CD4-positive, alpha-beta memory T cell (primary cell): Measurements from ENCODE around the gene NRXN3. TPM values are rescaled to one million over a fixed set of nuclear protein-coding genes. Genes with fewer than 3 reads are reported as not detected.

ENCODE experiments used
- CTCF ChIA-PET: fragments of 350-600 bp; sonication (Branson Sonifier 250); formaldehyde crosslinking; loops from one replicate; lab custom pipeline; 2021; ENCODE audit warnings: inconsistent platforms; ENCODE audit not compliant: partially characterized antibody; lab: Charles Lee
- POLR2A ChIA-PET: fragments of 350-600 bp; sonication (Branson Sonifier 250); formaldehyde crosslinking; loops from one replicate; lab custom pipeline; 2021; ENCODE audit not compliant: partially characterized antibody; lab: Charles Lee
- DNase-seq, 5 donors: peaks; one replicate each; pipeline versions ENCODE4 v3.0.0 to v3.0.0-alpha.2; 2020 to 2022; ENCODE audit warnings: mixed read lengths in 1 of 5
- H3K27ac ChIP-seq: one replicate; pipeline ENCODE4 v1.7.0; 2013; ENCODE audit warnings: low read depth, low read length
- H3K27me3 ChIP-seq: 2 replicates; pipeline ENCODE4 v1.7.0; 2013; ENCODE audit warnings: mild to moderate bottlenecking, low read length, moderate library complexity; ENCODE audit not compliant: insufficient read depth
- H3K36me3 ChIP-seq: 2 replicates; pipeline ENCODE4 v1.7.0; 2013; ENCODE audit warnings: mild to moderate bottlenecking, low read length, moderate library complexity; ENCODE audit not compliant: insufficient read depth
- H3K4me1 ChIP-seq: 2 replicates; pipeline ENCODE4 v1.7.0; 2013; ENCODE audit warnings: mild to moderate bottlenecking, low read length, moderate library complexity; ENCODE audit not compliant: insufficient read depth
- H3K4me3 ChIP-seq, 2 donors: one replicate each; pipeline ENCODE4 v1.7.0; 2013; ENCODE audit warnings: low read length in 2 of 2, mild to moderate bottlenecking in 1 of 2
- H3K9me3 ChIP-seq, 2 donors: one replicate each; pipeline ENCODE4 v1.7.0; 2013; ENCODE audit warnings: low read length in 2 of 2, control low read depth in 1 of 2; ENCODE audit not compliant: control insufficient read depth in 1 of 2
- H3K27ac Mint-ChIP-seq, 7 donors: one replicate each; pipeline ENCODE4 v1.8.0; 2020 to 2021; ENCODE audit warnings: mixed read lengths in 7 of 7, mild to moderate bottlenecking in 6 of 7, inconsistent platforms in 3 of 7, moderate library complexity in 3 of 7
- H3K27me3 Mint-ChIP-seq, 2 donors: one replicate each; pipeline ENCODE4 v1.8.0; 2020 to 2021; ENCODE audit warnings: mixed read lengths in 2 of 2
- H3K36me3 Mint-ChIP-seq, 2 donors: one replicate each; pipeline ENCODE4 v1.8.0; 2020 to 2021; ENCODE audit warnings: mixed read lengths in 2 of 2, inconsistent platforms in 1 of 2, mild to moderate bottlenecking in 1 of 2
- H3K4me1 Mint-ChIP-seq, 4 donors: one replicate each; pipeline ENCODE4 v1.8.0; 2020 to 2021; ENCODE audit warnings: mixed read lengths in 4 of 4, mild to moderate bottlenecking in 1 of 4
- H3K4me3 Mint-ChIP-seq, 8 donors: one replicate each; pipeline ENCODE4 v1.8.0; 2020 to 2021; ENCODE audit warnings: mixed read lengths in 8 of 8, mild to moderate bottlenecking in 7 of 8, moderate library complexity in 6 of 8, inconsistent platforms in 3 of 8
- H3K9me3 Mint-ChIP-seq, 8 donors: one replicate each; pipeline ENCODE4 v1.8.0; 2020 to 2021; ENCODE audit warnings: mixed read lengths in 8 of 8, mild to moderate bottlenecking in 5 of 8, inconsistent platforms in 3 of 8, moderate library complexity in 1 of 8
- intact Hi-C: fragments of 100-400 bp; cut with micrococcal nuclease; formaldehyde crosslinking; loops from one replicate; pipeline ENCODE4 v1.15.1; 2023
- polyA plus RNA-seq, 2 donors: library from polyadenylated mRNA; unstranded; fragments of 300-500 nt; fragmentation: Illumina TruSeq; gene quantifications; one replicate each; pipeline ENCODE4 v1.2.3, GENCODE V29; 2021
- total RNA-seq, 2 experiments: library from RNA; stranded (reverse); gene quantifications; one replicate each; pipeline ENCODE4 v1.2.3, GENCODE V29; 2021

The NRXN3 gene
- total and polyA plus RNA-seq, 4 experiments from 2014 or later = not detected

GRCh38 chr14:79658769-79659168 lies 1488.6 kb downstream of the NRXN3 start:
- H3K27ac Mint-ChIP-seq = no peak overlapping the region
- intact Hi-C loops = no loop called here
- CTCF ChIA-PET = no interaction called here
- H3K36me3 ChIP-seq = no peaks in the 10 kb centered on the region
- H3K9me3 Mint-ChIP-seq = peaks cover 0 to 7% (median 3%) of the 10 kb centered on the region in 8 donors
- no peak for DNase-seq
- H3K4me3 Mint-ChIP-seq = no peak overlapping the region
- no peaks in the 10 kb centered on the region for H3K36me3 Mint-ChIP-seq
- H3K4me1 Mint-ChIP-seq = no peaks in the 10 kb centered on the region
- H3K27me3 ChIP-seq = no peaks in the 10 kb centered on the region
- POLR2A ChIA-PET = no interaction called here
- H3K9me3 ChIP-seq = no peaks in the 10 kb centered on the region
- H3K4me3 ChIP-seq = no peak overlapping the region
- no peaks in the 10 kb centered on the region for H3K27me3 Mint-ChIP-seq
- H3K27ac ChIP-seq = no peak overlapping the region
- H3K4me1 ChIP-seq = no peaks in the 10 kb centered on the region

DNA sequence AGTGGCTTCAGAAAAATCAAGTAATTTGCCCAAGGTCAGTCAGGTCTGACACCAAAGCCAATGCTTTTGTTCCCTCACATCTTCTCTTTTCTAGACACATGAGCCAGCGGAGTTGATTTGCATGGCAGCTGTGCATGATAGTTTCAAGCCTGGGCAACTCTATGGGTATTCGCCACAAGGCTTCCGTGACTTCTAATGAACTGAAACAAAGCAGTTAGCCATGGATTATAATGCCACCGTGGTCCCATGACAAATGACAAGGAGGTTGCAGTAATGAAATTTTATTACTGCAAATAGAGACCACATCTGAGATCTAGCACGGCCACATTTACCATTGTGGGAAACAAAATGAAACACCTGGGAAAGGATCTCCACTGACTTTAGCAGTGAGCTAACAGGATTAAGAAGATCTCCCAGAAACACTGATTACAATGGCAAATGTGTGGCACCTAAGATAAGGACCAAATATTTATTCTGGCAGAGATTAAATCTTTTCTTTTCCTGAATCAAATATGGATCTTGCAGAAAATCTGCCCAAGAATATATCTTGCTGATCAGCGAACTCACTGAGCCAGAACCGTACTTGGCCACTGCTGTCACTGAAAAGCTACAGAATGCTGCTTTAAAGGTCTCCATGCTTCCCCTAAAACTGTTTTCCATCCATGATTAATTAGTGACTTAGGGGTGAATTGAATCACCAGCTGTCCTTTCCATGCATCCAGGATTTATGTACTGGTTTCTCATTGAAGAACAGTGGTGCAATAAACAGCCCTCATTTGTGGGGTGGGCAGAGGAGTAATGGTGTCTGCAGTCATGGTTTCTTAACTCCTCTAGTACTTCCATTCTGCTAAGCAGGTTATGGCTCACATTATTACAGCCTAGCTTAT lies 1490.1 kb downstream of the NRXN3 start:
- H3K27ac ChIP-seq = no peak overlapping the region
- H3K4me3 ChIP-seq = no peak overlapping the region
- Mint-ChIP-seq H3K27me3 (no peaks in the 10 kb centered on the region), H3K9me3 (peaks cover 0 to 9% (median 1%) of the 10 kb centered on the region in 8 donors), H3K36me3 (no peaks in the 10 kb centered on the region), H3K4me3 (no peak overlapping the region), H3K27ac (no peak overlapping the region), H3K4me1 (no peaks in the 10 kb centered on the region)
- no peak for DNase-seq
- intact Hi-C loops = no loop called here
- no peaks in the 10 kb centered on the region for H3K4me1 ChIP-seq
- CTCF ChIA-PET = interaction anchor here (1.2 kb wide), 1 partner anchor 27 kb away, joined by 3 read pairs; no protein-coding TSS in a partner anchor
- no peaks in the 10 kb centered on the region for H3K27me3 ChIP-seq
- H3K36me3 ChIP-seq = no peaks in the 10 kb centered on the region
- POLR2A ChIA-PET = no interaction called here
- H3K9me3 ChIP-seq = no peaks in the 10 kb centered on the region

DNA sequence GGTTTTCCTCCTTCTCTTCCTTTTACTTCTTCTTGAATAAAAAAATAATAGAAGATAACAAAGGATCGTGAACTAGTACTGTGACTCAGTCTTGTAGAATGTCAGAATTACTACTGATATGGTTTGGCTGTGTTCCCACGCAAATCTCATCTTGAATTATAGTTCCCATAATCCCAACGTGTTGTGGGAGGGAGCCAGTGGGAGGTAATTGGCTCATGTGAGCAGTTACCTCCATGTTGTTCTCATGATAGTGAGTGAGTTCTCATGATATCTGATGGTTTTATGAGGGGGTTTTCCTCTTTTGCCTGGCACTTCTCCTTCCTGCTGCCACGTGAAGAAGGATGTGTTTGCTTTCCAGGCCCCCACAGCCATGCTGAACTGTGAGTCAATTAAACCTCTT lies 1491.6 kb downstream of the NRXN3 start:
- Mint-ChIP-seq H3K9me3 (peaks cover 0 to 9% (median 1%) of the 10 kb centered on the region in 8 donors), H3K4me1 (no peaks in the 10 kb centered on the region), H3K4me3 (no peak overlapping the region), H3K36me3 (no peaks in the 10 kb centered on the region), H3K27me3 (no peaks in the 10 kb centered on the region), H3K27ac (no peak overlapping the region)
- Histone ChIP-seq H3K27ac (no peak overlapping the region), H3K27me3 (no peaks in the 10 kb centered on the region), H3K4me1 (no peaks in the 10 kb centered on the region), H3K36me3 (no peaks in the 10 kb centered on the region), H3K4me3 (no peak overlapping the region), H3K9me3 (no peaks in the 10 kb centered on the region)
- ChIA-PET CTCF (no interaction called here), POLR2A (no interaction called here)
- intact Hi-C loops = no loop called here
- no peak for DNase-seq

DNA sequence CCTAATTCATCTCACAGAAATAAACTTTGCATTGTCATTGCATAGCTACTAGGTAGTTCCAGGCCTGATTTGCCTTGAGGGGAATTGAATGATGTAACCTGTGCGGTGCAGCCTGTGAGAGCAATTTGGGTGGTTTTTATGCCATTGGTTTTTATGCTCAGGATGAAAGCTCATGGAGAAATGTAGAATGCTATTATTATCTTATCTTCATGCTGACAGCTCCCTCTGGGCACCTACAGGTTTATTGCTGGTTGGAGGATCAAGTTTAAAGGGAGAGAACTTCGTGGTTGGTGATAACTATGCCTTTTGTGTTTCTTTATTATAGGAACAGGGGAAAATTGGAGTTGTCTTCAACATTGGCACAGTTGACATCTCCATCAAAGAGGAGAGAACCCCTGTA lies 1493.3 kb downstream of the NRXN3 start:
- intact Hi-C loops = no loop called here
- Histone ChIP-seq H3K27ac (no peak overlapping the region), H3K27me3 (no peaks in the 10 kb centered on the region), H3K9me3 (no peaks in the 10 kb centered on the region), H3K4me3 (no peak overlapping the region), H3K36me3 (no peaks in the 10 kb centered on the region), H3K4me1 (no peaks in the 10 kb centered on the region)
- Mint-ChIP-seq H3K4me1 (no peaks in the 10 kb centered on the region), H3K4me3 (no peak overlapping the region), H3K27me3 (no peaks in the 10 kb centered on the region), H3K36me3 (no peaks in the 10 kb centered on the region), H3K27ac (no peak overlapping the region), H3K9me3 (peaks cover 0 to 9% (median 2%) of the 10 kb centered on the region in 8 donors)
- ChIA-PET CTCF (no interaction called here), POLR2A (no interaction called here)
- DNase-seq = no peak

DNA sequence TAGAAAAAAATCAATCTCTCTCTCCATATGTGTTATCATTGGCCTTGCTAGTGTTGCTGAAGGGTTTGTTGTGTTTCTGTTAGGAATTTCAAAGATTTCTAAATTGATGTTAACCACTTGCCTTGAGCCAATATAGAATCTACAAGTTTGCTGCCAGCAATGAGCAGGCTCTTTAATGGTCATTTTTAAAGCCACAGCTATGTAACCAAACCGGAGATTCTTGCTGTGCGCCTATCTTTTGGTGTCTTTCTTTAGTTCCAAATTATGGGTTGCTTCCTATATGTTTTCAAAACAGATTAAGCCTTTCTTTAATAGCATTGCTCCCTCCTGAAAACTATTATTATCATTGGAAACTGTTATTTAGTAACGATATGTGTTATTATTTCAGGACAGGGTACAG lies 1495.4 kb downstream of the NRXN3 start:
- Histone ChIP-seq H3K4me1 (no peaks in the 10 kb centered on the region), H3K27me3 (no peaks in the 10 kb centered on the region), H3K4me3 (no peak overlapping the region), H3K36me3 (no peaks in the 10 kb centered on the region), H3K27ac (no peak overlapping the region), H3K9me3 (no peaks in the 10 kb centered on the region)
- DNase-seq = no peak
- Mint-ChIP-seq H3K9me3 (peaks cover 0 to 9% (median 4%) of the 10 kb centered on the region in 8 donors), H3K27me3 (no peaks in the 10 kb centered on the region), H3K36me3 (no peaks in the 10 kb centered on the region), H3K4me1 (no peaks in the 10 kb centered on the region), H3K4me3 (no peak overlapping the region), H3K27ac (no peak overlapping the region)
- CTCF ChIA-PET = no interaction called here
- POLR2A ChIA-PET = no interaction called here
- intact Hi-C loops = no loop called here

- Histone ChIP-seq H3K4me3 (no peak overlapping the region), H3K4me1 (no peaks in the 10 kb centered on the region), H3K27ac (no peak overlapping the region), H3K9me3 (no peaks in the 10 kb centered on the region), H3K27me3 (no peaks in the 10 kb centered on the region), H3K36me3 (no peaks in the 10 kb centered on the region)
- no peak for DNase-seq
- Mint-ChIP-seq H3K4me3 (no peak overlapping the region), H3K9me3 (peaks cover 0 to 5% (median 2%) of the 10 kb centered on the region in 8 donors), H3K27ac (no peak overlapping the region), H3K4me1 (no peaks in the 10 kb centered on the region), H3K36me3 (no peaks in the 10 kb centered on the region), H3K27me3 (no peaks in the 10 kb centered on the region)
- CTCF ChIA-PET = no interaction called here
- intact Hi-C loops = no loop called here
- POLR2A ChIA-PET = no interaction called here
Observed at GRCh38 chr14:79668951-79669350, 1498.8 kb downstream of the NRXN3 start.

DNA sequence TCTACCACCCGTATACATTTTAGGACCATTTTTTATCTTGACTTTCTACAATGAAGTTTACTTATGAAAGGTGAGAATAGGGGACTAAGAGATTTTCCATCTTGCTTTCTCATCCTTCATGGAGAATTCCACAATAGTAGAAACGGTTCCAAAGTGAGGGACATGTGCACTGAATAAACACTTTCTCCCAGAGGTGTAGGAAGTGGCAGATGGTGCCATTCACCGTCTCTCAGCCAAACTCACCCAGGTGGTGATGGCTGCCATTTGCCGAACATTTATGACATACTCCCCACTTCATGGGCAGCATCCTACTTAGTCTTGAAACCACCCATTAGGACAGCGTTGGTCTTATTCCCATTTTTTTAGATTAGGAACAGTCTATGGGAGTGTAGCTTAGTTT lies 1500.6 kb downstream of the NRXN3 start:
- no peak overlapping the region for H3K4me3 ChIP-seq
- peaks cover 0 to 3% (median under 1%) of the 10 kb centered on the region in 8 donors for H3K9me3 Mint-ChIP-seq
- H3K4me1 Mint-ChIP-seq = no peaks in the 10 kb centered on the region
- no peaks in the 10 kb centered on the region for H3K9me3 ChIP-seq
- no peaks in the 10 kb centered on the region for H3K27me3 Mint-ChIP-seq
- no peaks in the 10 kb centered on the region for H3K27me3 ChIP-seq
- no peaks in the 10 kb centered on the region for H3K4me1 ChIP-seq
- no peak for DNase-seq
- intact Hi-C loops = no loop called here
- H3K27ac Mint-ChIP-seq = no peak overlapping the region
- H3K36me3 ChIP-seq = no peaks in the 10 kb centered on the region
- ChIA-PET CTCF (no interaction called here), POLR2A (no interaction called here)
- no peaks in the 10 kb centered on the region for H3K36me3 Mint-ChIP-seq
- no peak overlapping the region for H3K27ac ChIP-seq
- H3K4me3 Mint-ChIP-seq = no peak overlapping the region
